Mesendoderm (in vitro differentiated cells): Measurements from ENCODE around the gene MSI1.

Experiments
- DNase-seq: peaks from one replicate; pipeline ENCODE4 v3.0.0; 2013
- H2AK5ac ChIP-seq: 2 replicates; pipeline ENCODE4 v1.6.1; 2013; ENCODE audit warnings: low read length, inconsistent platforms
- H2BK120ac ChIP-seq: 2 replicates; pipeline ENCODE4 v1.6.1; 2013; ENCODE audit warnings: low read depth, mild to moderate bottlenecking, low read length, moderate library complexity, mixed read lengths
- H2BK15ac ChIP-seq: replicated peaks from 2 replicates; pipeline ENCODE4 v1.6.1; 2013; ENCODE audit warnings: low read depth, mild to moderate bottlenecking, moderate library complexity
- H2BK5ac ChIP-seq: 2 replicates; pipeline ENCODE4 v1.6.1; 2013; ENCODE audit warnings: low read length, inconsistent platforms
- H3K18ac ChIP-seq: 2 replicates; pipeline ENCODE4 v1.6.1; 2013; ENCODE audit warnings: mild to moderate bottlenecking, low read length, mixed read lengths
- H3K23ac ChIP-seq: one replicate; pipeline ENCODE4 v1.6.1; 2013; ENCODE audit warnings: low read length
- H3K27ac ChIP-seq: 2 replicates; pipeline ENCODE4 v1.5.1; 2013; ENCODE audit warnings: low read depth, mild to moderate bottlenecking, inconsistent platforms, low read length, moderate library complexity
- H3K27me3 ChIP-seq: 2 replicates; pipeline ENCODE4 v1.6.1; 2013; ENCODE audit warnings: low read length, control low read depth, mild to moderate bottlenecking, inconsistent platforms; ENCODE audit not compliant: insufficient read depth, poor library complexity
- H3K36me3 ChIP-seq: 2 replicates; pipeline ENCODE4 v1.6.1; 2013; ENCODE audit warnings: low read length, inconsistent platforms; ENCODE audit not compliant: control insufficient read depth, insufficient read depth
- H3K4ac ChIP-seq: one replicate; pipeline ENCODE4 v1.6.1; 2013; ENCODE audit warnings: low read depth, mild to moderate bottlenecking, low read length, moderate library complexity
- H3K4me1 ChIP-seq: 2 replicates; pipeline ENCODE4 v1.6.1; 2013; ENCODE audit warnings: low read depth, low read length, inconsistent platforms; ENCODE audit not compliant: control insufficient read depth
- H3K4me2 ChIP-seq: 2 replicates; pipeline ENCODE4 v1.6.1; 2013; ENCODE audit warnings: low read length
- H3K4me3 ChIP-seq: 2 replicates; pipeline ENCODE4 v1.5.1; 2013; ENCODE audit warnings: mild to moderate bottlenecking, low read length
- H3K56ac ChIP-seq: one replicate; pipeline ENCODE4 v1.6.1; 2013; ENCODE audit warnings: low read length
- H3K79me1 ChIP-seq: 2 replicates; pipeline ENCODE4 v1.6.1; 2013; ENCODE audit warnings: low read length, inconsistent platforms
- H3K79me2 ChIP-seq: 2 replicates; pipeline ENCODE4 v1.6.1; 2013; ENCODE audit warnings: mild to moderate bottlenecking, low read length; ENCODE audit not compliant: control insufficient read depth, insufficient read depth
- H3K9ac ChIP-seq: 2 replicates; pipeline ENCODE4 v1.6.1; 2013; ENCODE audit warnings: low read length, inconsistent platforms
- H4K5ac ChIP-seq: one replicate; pipeline ENCODE4 v1.6.1; 2013; ENCODE audit warnings: low read length
- H4K8ac ChIP-seq: one replicate; pipeline ENCODE4 v1.6.1; 2013; ENCODE audit warnings: low read depth, mild to moderate bottlenecking, control low read depth, low read length, moderate library complexity
- WGBS: extraction: QIAGEN DNeasy Blood & Tissue Kit; methylation state at CpG from one replicate; pipeline ENCODE4 v1.1.7; 2013; ENCODE audit warnings: low lambda C conversion rate, missing lambda C conversion rate; ENCODE audit not compliant: insufficient coverage; ENCODE audit errors: extremely low coverage; 5-methylcytosine and 5-hydroxymethylcytosine counted together

MSI1 gene

DNA sequence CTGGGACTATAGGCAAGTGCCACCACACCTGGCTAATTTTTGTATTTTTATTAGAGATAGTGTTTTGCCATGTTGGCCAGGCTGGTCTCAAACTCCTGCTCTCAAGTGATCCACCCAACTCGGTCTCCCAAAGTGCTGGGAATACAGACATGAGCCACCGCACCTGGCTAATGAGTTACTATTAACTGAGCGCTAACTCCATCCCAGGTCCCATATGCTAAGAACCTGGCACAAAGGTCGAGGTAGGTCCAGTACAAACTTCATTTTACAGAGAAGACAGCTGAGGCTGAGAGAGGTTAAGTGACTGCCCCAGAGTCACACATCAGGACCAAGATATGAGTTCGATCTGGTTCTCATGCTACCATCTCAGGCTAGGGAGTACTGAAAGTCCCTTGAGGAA is 36.9 kb downstream of the MSI1 start:
- Histone ChIP-seq H3K4me3 (no peak overlapping the region), H2BK5ac (no peak overlapping the region), H3K79me2 (no peaks in the 10 kb centered on the region), H3K4ac (no peak overlapping the region), H3K79me1 (no peaks in the 10 kb centered on the region), H3K27me3 (no peaks in the 10 kb centered on the region), H4K5ac (no peak overlapping the region), H3K4me2 (no peak overlapping the region), H3K23ac (no peak overlapping the region), H2BK15ac (no peak overlapping the region), H3K4me1 (no peaks in the 10 kb centered on the region), H4K8ac (no peak overlapping the region), H3K9ac (no peak overlapping the region), H2AK5ac (no peak overlapping the region), H3K56ac (no peak overlapping the region), H2BK120ac (no peak overlapping the region), H3K36me3 (no peaks in the 10 kb centered on the region), H3K18ac (no peak overlapping the region), H3K27ac (no peak overlapping the region)
- no peak for DNase-seq
- no CpG with 5 or more reads among the region's 5 CpGs for WGBS

GRCh38 chr12:120331390-120331789 is 37.6 kb downstream of the MSI1 start:
- H3K79me1 ChIP-seq = no peaks in the 10 kb centered on the region
- no CpG with 5 or more reads among the region's 3 CpGs for WGBS
- DNase-seq = no peak

DNA sequence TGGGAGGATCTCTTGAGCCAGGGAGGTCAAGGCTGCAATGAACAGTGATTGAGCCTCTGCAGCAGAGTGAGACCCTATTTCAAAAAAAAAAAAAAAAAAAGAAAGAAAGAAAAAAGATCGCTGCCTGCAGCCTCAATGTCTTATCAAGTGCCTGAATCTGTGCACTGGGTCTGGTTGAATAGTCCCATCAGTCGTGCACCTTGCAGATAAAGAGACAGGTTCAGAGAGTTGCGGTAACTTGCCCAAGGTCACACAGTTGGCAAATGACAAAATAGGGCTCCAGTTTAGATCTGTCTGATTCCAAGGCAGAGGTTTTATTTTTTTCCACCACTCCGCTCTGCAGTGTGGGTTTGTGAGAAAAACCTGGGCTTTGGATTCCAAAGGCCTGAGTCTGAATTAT is 40.7 kb downstream of the MSI1 start:
- Histone ChIP-seq H3K18ac (no peak overlapping the region), H3K79me2 (no peaks in the 10 kb centered on the region), H3K27me3 (no peaks in the 10 kb centered on the region), H3K9ac (no peak overlapping the region), H3K23ac (no peak overlapping the region), H3K4ac (no peak overlapping the region), H3K4me3 (no peak overlapping the region), H2AK5ac (no peak overlapping the region), H3K56ac (no peak overlapping the region), H4K8ac (no peak overlapping the region), H4K5ac (no peak overlapping the region), H3K79me1 (no peaks in the 10 kb centered on the region), H3K36me3 (no peaks in the 10 kb centered on the region), H3K4me1 (no peaks in the 10 kb centered on the region), H3K27ac (no peak overlapping the region), H2BK15ac (no peak overlapping the region), H3K4me2 (no peak overlapping the region), H2BK120ac (no peak overlapping the region), H2BK5ac (no peak overlapping the region)
- WGBS = no CpG with 5 or more reads among the region's 4 CpGs
- no peak for DNase-seq

More at GRCh38 chr12:120331390-120331789, 37.6 kb downstream of the MSI1 start:
- Histone ChIP-seq H3K4me1 (no peaks in the 10 kb centered on the region), H2BK120ac (no peak overlapping the region), H2BK15ac (no peak overlapping the region), H3K18ac (no peak overlapping the region), H3K36me3 (no peaks in the 10 kb centered on the region), H3K27ac (no peak overlapping the region), H3K56ac (no peak overlapping the region), H3K9ac (no peak overlapping the region), H2BK5ac (no peak overlapping the region), H3K79me2 (no peaks in the 10 kb centered on the region), H3K4me3 (no peak overlapping the region), H2AK5ac (no peak overlapping the region), H3K4me2 (no peak overlapping the region), H3K23ac (no peak overlapping the region), H4K5ac (no peak overlapping the region), H3K27me3 (no peaks in the 10 kb centered on the region), H3K4ac (no peak overlapping the region), H4K8ac (no peak overlapping the region)

DNA sequence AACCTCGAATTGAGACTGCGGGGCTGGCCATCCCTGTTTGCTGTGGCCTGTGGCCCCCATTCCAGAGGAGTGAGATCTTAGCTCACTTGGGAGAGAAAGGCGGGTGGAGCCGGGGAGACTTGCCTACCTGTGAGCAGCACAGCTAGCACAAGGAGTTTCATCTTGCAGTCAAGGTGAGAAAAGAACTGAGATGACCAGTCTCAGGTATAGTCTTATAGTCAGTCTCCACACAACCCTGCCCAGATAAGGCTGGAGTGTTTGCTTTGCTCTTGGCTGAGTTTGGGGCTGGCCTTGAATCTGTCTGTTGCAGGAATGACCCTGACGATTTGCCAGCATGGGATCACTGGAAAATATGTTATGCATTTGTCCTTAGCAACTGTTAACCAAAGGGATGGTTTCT is 41.4 kb downstream of the MSI1 start, which contains the start of gene PLA2G1B:
PLA2G1B (minus strand) TSS at position 187 of the 400 bp plus-strand sequence; CDS start at position 161, 26 bp downstream.
- no peak for DNase-seq
- Histone ChIP-seq H3K4ac (no peak within 1 kb of the TSS), H3K9ac (no peak within 1 kb of the TSS), H2BK120ac (no peak within 1 kb of the TSS), H4K8ac (no peak within 1 kb of the TSS), H3K4me1 (no peaks in the 10 kb centered on the region), H3K4me3 (no peak within 1 kb of the TSS), H2BK15ac (no peak within 1 kb of the TSS), H3K79me2 (no peaks in the 10 kb centered on the region), H3K79me1 (no peaks in the 10 kb centered on the region), H2BK5ac (no peak within 1 kb of the TSS), H3K27me3 (no peaks in the 10 kb centered on the region), H3K23ac (no peak within 1 kb of the TSS), H2AK5ac (no peak within 1 kb of the TSS), H3K4me2 (no peak within 1 kb of the TSS), H3K27ac (no peak within 1 kb of the TSS), H3K18ac (no peak within 1 kb of the TSS), H3K56ac (no peak within 1 kb of the TSS), H3K36me3 (no peaks in the 10 kb centered on the region), H4K5ac (no peak within 1 kb of the TSS)
- WGBS = no CpG with 5 or more reads among the region's 5 CpGs

DNA sequence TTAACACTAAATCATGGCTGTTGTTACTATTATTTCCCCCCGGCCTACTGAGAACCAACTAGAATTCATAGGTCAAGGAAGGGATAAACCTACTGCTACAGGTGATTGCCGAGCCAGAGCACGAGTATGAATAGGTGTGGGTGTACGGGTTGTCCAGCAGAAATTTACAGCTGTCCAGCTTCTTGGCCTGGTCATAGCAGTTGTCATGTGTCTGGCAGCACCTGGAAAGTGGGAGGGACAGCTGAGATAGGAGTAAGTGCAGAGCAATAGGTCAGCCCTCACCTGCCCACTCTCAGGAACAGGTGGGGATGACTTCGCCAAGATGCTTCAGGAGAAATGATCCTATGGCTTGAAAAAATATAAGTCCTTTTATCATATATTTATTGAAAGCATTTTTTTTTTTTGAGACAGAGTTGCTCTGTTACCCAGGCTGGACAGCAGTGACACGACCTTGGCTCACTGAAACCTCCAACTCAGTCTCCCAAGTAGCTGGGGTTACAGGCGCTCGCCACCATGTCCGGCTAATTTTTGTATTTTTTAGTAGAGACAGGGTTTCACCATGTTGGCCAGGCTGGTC is 44.0 kb downstream of the MSI1 start:
- Histone ChIP-seq H3K27me3 (no peaks in the 10 kb centered on the region), H3K36me3 (no peaks in the 10 kb centered on the region), H2BK120ac (no peak overlapping the region), H3K18ac (no peak overlapping the region), H2BK5ac (no peak overlapping the region), H3K79me1 (no peaks in the 10 kb centered on the region), H2BK15ac (no peak overlapping the region), H3K56ac (no peak overlapping the region), H3K9ac (no peak overlapping the region), H3K4ac (no peak overlapping the region), H3K4me2 (no peak overlapping the region), H4K8ac (no peak overlapping the region), H3K27ac (no peak overlapping the region), H3K4me3 (no peak overlapping the region), H4K5ac (no peak overlapping the region), H2AK5ac (no peak overlapping the region), H3K79me2 (no peaks in the 10 kb centered on the region), H3K23ac (no peak overlapping the region), H3K4me1 (no peaks in the 10 kb centered on the region)
- DNase-seq = no peak
- no CpG with 5 or more reads among the region's 9 CpGs for WGBS

GRCh38 chr12:120323772-120324171 is 45.2 kb downstream of the MSI1 start:
- Histone ChIP-seq H3K23ac (no peak overlapping the region), H3K36me3 (no peaks in the 10 kb centered on the region), H3K18ac (no peak overlapping the region), H3K4me2 (no peak overlapping the region), H4K8ac (no peak overlapping the region), H3K9ac (no peak overlapping the region), H2AK5ac (no peak overlapping the region), H2BK5ac (no peak overlapping the region), H3K4me3 (no peak overlapping the region), H2BK15ac (no peak overlapping the region), H3K4me1 (no peaks in the 10 kb centered on the region), H3K79me1 (no peaks in the 10 kb centered on the region), H3K27ac (no peak overlapping the region), H3K79me2 (no peaks in the 10 kb centered on the region), H3K4ac (no peak overlapping the region), H3K56ac (no peak overlapping the region), H4K5ac (no peak overlapping the region), H2BK120ac (no peak overlapping the region), H3K27me3 (no peaks in the 10 kb centered on the region)
- no CpG with 5 or more reads among the region's 2 CpGs for WGBS
- DNase-seq = no peak
